HG03457 (cell line): ENCODE results near the gene MDM2.
A peak's percentile ranks its signal among the peaks of the same experiment; 100 is the strongest.
"Not testable (repeated sequence)": the region's sequence is repeated elsewhere in the genome, so short reads cannot be mapped to it uniquely, and the experiment has no call there.

Experiments
- ATAC-seq: cut with Tn5 transposase; IDR thresholded peaks from one replicate; pipeline ENCODE4 v1.9.1; 2021; ENCODE audit warnings: moderate number of reproducible peaks; ENCODE audit not compliant: unreplicated experiment

Gene MDM2

GRCh38 chr12:68785823-68786222 is 22.2 kb upstream of the MDM2 start:
- no peak for ATAC-seq

- ATAC-seq, result no peak
These were observed 21.0 kb upstream of the MDM2 start for GRCh38 chr12:68786929-68787328.

- ATAC-seq, result no peak
These were observed 19.3 kb upstream of the MDM2 start for GRCh38 chr12:68788554-68789143.

- no peak for ATAC-seq
These were observed 18.7 kb upstream of the MDM2 start for GRCh38 chr12:68789144-68789878.

- no peak for ATAC-seq
These were observed 17.7 kb upstream of the MDM2 start for GRCh38 chr12:68790081-68790951.

GRCh38 chr12:68790952-68791234 is 17.1 kb upstream of the MDM2 start:
- no peak for ATAC-seq

DNA sequence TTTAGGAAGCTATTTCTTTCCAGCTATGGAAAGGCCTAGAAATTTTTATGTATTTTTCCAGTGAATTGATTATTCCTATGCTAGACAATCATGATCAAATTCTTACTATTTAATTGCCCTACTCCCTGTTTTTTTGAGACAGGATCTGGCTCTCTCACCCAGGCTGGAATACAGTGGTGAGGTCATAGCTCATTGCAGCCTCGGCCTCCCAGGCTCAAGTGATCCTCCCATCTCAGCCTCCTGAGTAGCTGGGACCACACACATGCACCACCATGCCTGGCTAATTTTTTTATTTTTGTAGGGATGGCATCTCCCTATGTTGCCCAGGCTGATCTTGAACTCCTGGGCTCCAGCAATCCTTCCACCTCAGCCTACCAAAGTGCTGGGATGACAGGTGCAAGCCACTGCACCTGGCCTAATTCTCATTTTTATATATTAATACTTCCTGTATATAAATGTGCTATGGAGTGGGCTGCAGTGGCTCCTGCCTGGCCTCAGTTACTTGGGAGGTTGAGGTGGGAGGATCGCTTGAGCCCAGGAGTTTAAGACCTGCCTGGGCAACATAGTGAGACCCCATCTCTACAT is 16.0 kb upstream of the MDM2 start:
- no peak for ATAC-seq

- ATAC-seq, result peak; percentile 95
These were observed 15.0 kb upstream of the MDM2 start for GRCh38 chr12:68792952-68793351.

- ATAC-seq, result no peak
These were observed 14.5 kb upstream of the MDM2 start for GRCh38 chr12:68793436-68793835.

DNA sequence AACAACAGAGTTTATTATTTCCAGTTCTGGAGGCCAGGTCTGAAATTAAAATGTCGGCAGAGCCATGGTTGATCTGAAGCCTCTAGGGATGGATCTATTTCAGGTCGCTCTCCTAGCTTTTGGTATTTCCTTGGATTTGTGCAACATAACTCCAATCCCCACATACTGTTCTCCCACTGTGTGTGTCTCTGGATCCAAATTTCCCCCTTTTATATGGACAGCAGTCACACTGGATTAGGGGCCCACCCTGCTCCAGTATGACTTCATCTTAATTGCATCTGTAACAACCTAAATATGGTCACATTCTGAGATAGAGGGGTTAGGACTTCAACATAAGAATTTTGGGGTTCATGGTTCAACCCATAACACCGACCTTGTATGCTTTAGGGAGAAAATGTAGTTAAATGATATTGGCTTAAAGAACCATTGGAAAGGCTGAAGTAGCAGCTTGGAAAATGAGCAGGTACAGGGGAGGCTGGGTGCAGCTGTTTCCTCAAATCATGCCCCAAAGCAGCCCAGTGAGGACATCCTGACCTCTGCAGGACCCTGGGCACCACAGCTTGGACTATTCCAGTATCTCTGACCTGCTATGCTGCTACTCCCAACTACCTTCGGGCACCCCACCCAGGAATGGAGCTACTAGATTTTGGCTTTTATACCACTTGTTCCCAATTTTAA is 13.9 kb upstream of the MDM2 start:
- no peak for ATAC-seq

GRCh38 chr12:68794653-68795251 is 13.2 kb upstream of the MDM2 start:
- ATAC-seq, result no peak

DNA sequence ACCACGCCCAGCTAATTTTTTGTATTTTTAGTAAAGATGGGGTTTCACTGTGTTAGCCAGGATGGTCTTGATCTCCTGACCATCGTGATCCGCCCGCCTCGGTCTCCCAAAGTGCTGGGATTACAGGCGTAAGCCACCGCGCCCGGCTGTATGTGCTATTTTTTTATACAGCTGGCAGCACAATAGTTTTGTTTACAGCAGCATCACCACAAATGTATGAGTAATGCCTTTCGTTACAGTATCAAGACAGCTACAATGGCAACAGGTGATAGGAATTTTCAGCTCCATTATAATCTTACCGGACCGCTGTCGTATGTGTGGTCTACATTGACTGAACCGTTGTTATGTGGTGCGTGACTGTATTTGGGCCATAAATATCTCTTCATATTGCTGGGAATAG is 11.6 kb upstream of the MDM2 start:
- no peak for ATAC-seq

GRCh38 chr12:68798882-68799234 is 9.1 kb upstream of the MDM2 start:
- no peak for ATAC-seq

- no peak for ATAC-seq
These were observed 7.7 kb upstream of the MDM2 start for GRCh38 chr12:68800294-68800693.

GRCh38 chr12:68801124-68801523 is 6.9 kb upstream of the MDM2 start:
- not testable (repeated sequence) for ATAC-seq

- ATAC-seq, result not testable (repeated sequence)
These were observed 5.6 kb upstream of the MDM2 start for GRCh38 chr12:68802372-68802745.

DNA sequence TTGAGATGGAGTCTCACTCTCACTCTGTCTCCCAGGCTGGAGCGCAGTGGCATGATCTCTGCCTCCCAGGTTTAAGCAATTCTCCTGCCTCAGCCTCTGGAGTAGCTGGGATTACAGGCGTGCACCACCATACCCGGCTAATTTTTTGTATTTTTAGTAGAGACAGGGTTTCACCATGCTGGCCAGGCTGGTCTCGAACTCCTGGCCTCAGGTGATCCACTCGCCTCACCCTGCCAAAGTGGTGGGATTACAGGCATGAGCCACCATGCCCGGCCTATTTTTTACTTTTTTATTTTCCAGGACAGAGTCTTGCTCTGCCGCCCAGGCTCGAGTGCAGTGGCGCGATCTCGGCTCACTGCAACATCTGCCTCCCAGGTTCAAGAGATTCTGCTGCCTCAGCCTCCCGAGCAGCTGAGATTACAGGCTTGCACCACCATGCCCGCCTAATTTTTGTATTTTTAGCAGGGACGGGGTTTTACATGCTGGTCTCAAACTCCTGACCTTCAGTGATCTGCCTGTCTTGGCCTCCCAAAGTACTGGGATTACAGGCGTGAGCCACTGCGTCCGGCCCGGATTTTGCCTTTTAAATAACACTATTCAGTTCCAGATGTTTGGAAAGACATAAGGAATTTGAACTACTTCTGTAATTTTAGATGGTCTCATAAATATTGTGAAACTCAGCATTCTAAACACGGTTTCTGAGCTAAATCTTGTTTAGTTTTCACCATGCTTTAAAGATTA is 4.9 kb upstream of the MDM2 start:
- ATAC-seq, result not testable (repeated sequence)

DNA sequence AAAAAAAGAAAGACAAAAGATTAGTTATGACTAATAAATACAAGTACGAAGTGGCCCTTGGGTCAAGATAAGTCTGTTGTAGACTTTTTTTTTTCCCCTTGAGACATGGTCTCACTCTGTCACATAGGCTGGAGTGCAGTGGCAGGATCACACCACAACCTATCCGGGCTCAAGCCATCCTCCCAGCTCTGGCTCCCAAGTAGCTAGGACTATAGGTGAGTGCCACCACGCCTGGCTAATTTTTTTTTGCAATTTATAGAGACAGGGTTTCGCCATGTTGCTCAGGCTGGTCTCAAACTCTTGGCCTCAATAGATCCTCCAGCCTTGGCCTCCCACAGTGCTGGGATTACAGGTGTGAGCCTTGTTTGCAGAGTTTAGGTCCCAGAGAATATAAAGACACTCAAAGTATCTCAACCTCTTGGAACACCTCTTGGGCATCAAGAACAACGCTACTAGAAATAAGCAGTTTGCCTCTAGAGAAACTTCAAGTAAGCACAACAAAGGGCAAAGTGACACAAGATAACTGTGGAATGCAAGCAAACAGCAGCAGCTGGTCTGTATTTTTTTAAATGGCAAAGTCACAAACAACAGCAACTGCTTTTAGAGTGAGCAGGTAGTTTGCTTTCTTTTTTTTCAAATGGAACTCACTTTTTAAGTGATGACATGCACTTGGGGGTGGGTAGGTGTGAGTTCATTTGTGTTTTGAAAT is 3.9 kb upstream of the MDM2 start:
- ATAC-seq, result no peak
